GM12878 (cell line): ENCODE data around the gene CCDC3. TPM values are rescaled to one million over a fixed set of nuclear protein-coding genes. Genes with fewer than 3 reads are reported as not detected.

Experiments used
- ATAC-seq: fragments of 200-7000 bp; cut with Tn5 transposase; 3 replicates; pipeline ENCODE4 v1.9.1; 2020; ENCODE audit warnings: mild to moderate bottlenecking, moderate library complexity
- BruUV-seq: library from RNA; stranded (reverse); fragments of 400-500 nt; replicated peaks from 2 replicates; lab custom pipeline; 2021; lab: Mats Ljungman, UMichigan
- CTCF ChIA-PET: fragments of 300-600 bp; sonication (Branson Sonifier 250); formaldehyde crosslinking; extraction: SDS; loops from one replicate; lab custom pipeline; 2021; ENCODE audit warnings: inconsistent platforms; lab: Yijun Ruan, JAX
- POLR2A ChIA-PET: fragments of 350-600 bp; formaldehyde crosslinking; extraction: SDS; loops from one replicate; lab custom pipeline; 2021; ENCODE audit warnings: inconsistent platforms; lab: Charles Lee
- RAD21 ChIA-PET: fragments of 300-600 bp; sonication (Branson Sonifier 250); formaldehyde crosslinking; loops from one replicate; lab custom pipeline; 2023; ENCODE audit warnings: antibody characterized with exemption; ENCODE audit not compliant: unreplicated experiment; lab: Charles Lee
- SMC1A ChIA-PET: fragments of 300-600 bp; sonication (Branson Sonifier 250); formaldehyde crosslinking; loops from one replicate; lab custom pipeline; 2023; ENCODE audit not compliant: unreplicated experiment, uncharacterized antibody; lab: Charles Lee
- DNase-seq: peaks from one replicate; pipeline ENCODE4 v3.0.0-alpha.2; 2011; ENCODE audit warnings: low read depth, low spot score
- FAIRE-seq: peaks from 3 replicates; lab custom pipeline; 2011; peaks lifted over from hg19 to GRCh38; lab: Jason Lieb, UNC
- H2AFZ ChIP-seq: 2 replicates; pipeline ENCODE4 v1.6.0; 2011; ENCODE audit warnings: low read depth, low read length, control low read depth; ENCODE audit not compliant: control insufficient read depth
- H3K27ac ChIP-seq: 2 replicates; pipeline ENCODE4 v1.5.1; 2011; ENCODE audit warnings: control low read depth; ENCODE audit not compliant: control insufficient read depth, insufficient read depth
- H3K27me3 ChIP-seq, 2 experiments: replicated peaks in 1 of 2; 2 replicates each; pipeline versions ENCODE4 v1.6.0 to v1.6.1; 2011; ENCODE audit warnings: low read length in 1 of 2; ENCODE audit not compliant: control insufficient read depth in 2 of 2, insufficient read depth in 2 of 2
- H3K36me3 ChIP-seq, 2 experiments: 2 replicates each; pipeline ENCODE4 v1.5.1; 2011; ENCODE audit warnings: low read length in 1 of 2; ENCODE audit not compliant: control insufficient read depth in 2 of 2, insufficient read depth in 2 of 2
- H3K4me1 ChIP-seq: 2 replicates; pipeline ENCODE4 v1.6.1; 2011; ENCODE audit warnings: mild to moderate bottlenecking, low read length, moderate library complexity, mixed read lengths; ENCODE audit not compliant: control insufficient read depth, insufficient read depth
- H3K4me2 ChIP-seq: 2 replicates; pipeline ENCODE4 v1.6.0; 2011; ENCODE audit warnings: control low read depth; ENCODE audit not compliant: control insufficient read depth, insufficient read depth
- H3K4me3 ChIP-seq: fragments of 200-600 bp; sonication (generic); 2 replicates; pipeline ENCODE4 v1.5.1; 2016
- H3K79me2 ChIP-seq: 2 replicates; pipeline ENCODE4 v1.6.0; 2011; ENCODE audit warnings: low read length; ENCODE audit not compliant: control insufficient read depth, insufficient read depth
- H3K9ac ChIP-seq: 2 replicates; pipeline ENCODE4 v1.8.0; 2011; ENCODE audit warnings: low read length, control low read depth, mixed read lengths; ENCODE audit not compliant: control insufficient read depth, insufficient read depth
- H3K9me3 ChIP-seq: replicated peaks from 3 replicates; pipeline ENCODE4 v1.5.1; 2011; ENCODE audit warnings: mild to moderate bottlenecking, low read length; ENCODE audit not compliant: control insufficient read depth, insufficient read depth
- H4K20me1 ChIP-seq: 2 replicates; pipeline ENCODE4 v1.6.0; 2011; ENCODE audit not compliant: control insufficient read depth, insufficient read depth
- CEBPB ChIP-seq, 2 experiments: fragments of 150-350 bp in 1 of 2; IDR thresholded peaks; 2 replicates each; pipeline ENCODE4 v1.6.1; 2012 to 2014; ENCODE audit warnings: low read depth in 2 of 2, low read length in 2 of 2, borderline replicate concordance in 1 of 2, inconsistent platforms in 1 of 2
- E2F4 ChIP-seq: IDR thresholded peaks from 2 replicates; pipeline ENCODE4 v1.6.1; 2012; ENCODE audit warnings: low read depth, low read length, improper control_type of control experiment
- EP300 ChIP-seq, 2 experiments: fragments of 150-350 bp in 1 of 2; IDR thresholded peaks; 2 replicates each; pipeline ENCODE4 v1.6.1; 2011 to 2012; ENCODE audit warnings: low read depth in 2 of 2, low read length in 2 of 2, borderline replicate concordance in 1 of 2, improper control_type of control experiment in 1 of 2, inconsistent platforms in 1 of 2; ENCODE audit not compliant: control insufficient read depth in 1 of 2
- FOXM1 ChIP-seq: IDR thresholded peaks from 2 replicates; pipeline ENCODE4 v1.6.1; 2012; ENCODE audit warnings: low read depth, mild to moderate bottlenecking, inconsistent platforms, low read length, moderate library complexity
- IRF5 ChIP-seq: fragments of 450-650 bp; IDR thresholded peaks from 2 replicates; pipeline ENCODE4 v1.6.1; 2017; ENCODE audit warnings: borderline replicate concordance
- MYC ChIP-seq: IDR thresholded peaks from 2 replicates; pipeline ENCODE4 v1.6.1; 2011; ENCODE audit warnings: mild to moderate bottlenecking, low read length, moderate library complexity, inconsistent platforms; ENCODE audit not compliant: insufficient read depth, insufficient replicate concordance, insufficient read length, severe bottlenecking
- POLR2AphosphoS2 ChIP-seq: IDR thresholded peaks from 2 replicates; pipeline ENCODE4 v1.6.1; 2011; ENCODE audit warnings: low read depth, mild to moderate bottlenecking, low read length, improper control_type of control experiment, moderate library complexity
- SKIL ChIP-seq: fragments of 450-650 bp; IDR thresholded peaks from 2 replicates; pipeline ENCODE4 v1.6.1; 2017; ENCODE audit warnings: mild to moderate bottlenecking, low read depth, inconsistent platforms; ENCODE audit not compliant: poor library complexity, severe bottlenecking
- SREBF2 ChIP-seq: IDR thresholded peaks from 2 replicates; pipeline ENCODE4 v1.6.1; 2012; ENCODE audit warnings: mild to moderate bottlenecking, low read length
- STAT3 ChIP-seq: IDR thresholded peaks from 2 replicates; pipeline ENCODE4 v1.6.1; 2011; ENCODE audit warnings: low read depth, low read length, improper control_type of control experiment
- TCF12 ChIP-seq: IDR thresholded peaks from 2 replicates; pipeline ENCODE4 v1.6.1; 2011; ENCODE audit warnings: low read depth, mild to moderate bottlenecking, low read length
- USF1 ChIP-seq: IDR thresholded peaks from 2 replicates; pipeline ENCODE4 v1.6.1; 2011; ENCODE audit warnings: borderline replicate concordance, low read depth, mild to moderate bottlenecking, moderate library complexity, mixed read lengths, low read length; ENCODE audit not compliant: insufficient read depth; ENCODE audit errors: extremely low read length
- ZNF24 ChIP-seq: fragments of 450-650 bp; IDR thresholded peaks from 2 replicates; pipeline ENCODE4 v1.6.1; 2017; ENCODE audit warnings: antibody characterized with exemption, mild to moderate bottlenecking
- WGBS: methylation state at CpG from one replicate; pipeline ENCODE4 v1.1.6; 2016; ENCODE audit warnings: low lambda C conversion rate; ENCODE audit not compliant: insufficient replicate concordance, insufficient coverage; ENCODE audit errors: missing lambda C conversion rate; 5-methylcytosine and 5-hydroxymethylcytosine counted together
- in situ Hi-C: fragments of 300-500 bp; cut with MboI; formaldehyde crosslinking; loops from 9 replicates; pipeline ENCODE4 v1.14.3; 2018; ENCODE audit warnings: mixed read lengths
- intact Hi-C: fragments of 100-400 bp; cut with micrococcal nuclease; formaldehyde crosslinking; loops from one replicate; pipeline ENCODE4 v1.14.2; 2022; ENCODE audit not compliant: unreplicated experiment
- polyA plus RNA-seq, 11 experiments: library from polyadenylated mRNA; depleted of rRNA in 4 of 11; unstranded in 6 of 11; stranded (reverse) in 5 of 11; fragments of >200 nt; fragmentation: Nextera tagmentation in 4 of 11; fragmentation: Illumina TruSeq in 1 of 11; extraction: Ambion mirVana in 4 of 11; extraction: Trizol in 1 of 11; gene quantifications; 1 replicate in 1 of 11; 2 replicates in 10 of 11; pipeline versions ENCODE4 v1.2.1 to v1.2.3, GENCODE V29; 2011 to 2016; ENCODE audit warnings: inconsistent platforms in 2 of 11, missing spikeins in 2 of 11, low read depth in 1 of 11
- total RNA-seq, 4 experiments: library from RNA; depleted of rRNA in 3 of 4; stranded (reverse); fragments of >200 nt in 3 of 4; fragmentation: Illumina TruSeq in 1 of 4; extraction: Trizol in 1 of 4; gene quantifications; 2 replicates each; pipeline versions ENCODE4 v1.2.1 to v1.2.3, GENCODE V29; 2013 to 2021
- TF ChIP-seq, protein P1 (sequence below): fragments of 450-650 bp; IDR thresholded peaks from 2 replicates; pipeline ENCODE4 v1.6.1; 2017; ENCODE audit warnings: antibody characterized with exemption, mild to moderate bottlenecking, moderate library complexity

CCDC3 gene
- total and polyA plus RNA-seq, 10 of the 15 experiments (the other 5 are each of a cell fraction or from before 2014, with no cell fraction given) = 0.08 TPM; not detected in 9

GRCh38 chr10:13046851-13047528 lies 45.5 kb upstream of the CCDC3 start:
- CTCF ChIA-PET = interaction anchor here (0.9 kb wide), 1 partner anchor 8 kb away, joined by 4 read pairs; no protein-coding TSS in a partner anchor
- intact Hi-C loops (no loop called here), in situ Hi-C loops (no loop called here)
- H3K9ac ChIP-seq = no peak overlapping the region
- H3K4me1 ChIP-seq = no peaks in the 10 kb centered on the region
- RAD21 ChIA-PET = no interaction called here
- no peak for FAIRE-seq
- H2AFZ ChIP-seq = no peak overlapping the region
- H3K27ac ChIP-seq = no peak overlapping the region
- H3K4me2 ChIP-seq = no peak overlapping the region
- ATAC-seq = no peak
- SMC1A ChIA-PET = no interaction called here
- no peaks in the 10 kb centered on the region for H3K79me2 ChIP-seq
- no peaks in the 10 kb centered on the region for H3K27me3 ChIP-seq
- 60% methylated on average over 6 of the region's 6 CpGs for WGBS
- DNase-seq = no peak
- H3K36me3 ChIP-seq = no peaks in the 10 kb centered on the region
- no peaks in the 10 kb centered on the region for H3K9me3 ChIP-seq
- no peaks in the 10 kb centered on the region for H4K20me1 ChIP-seq
- BruUV-seq = no TSS peak
- no peak overlapping the region for H3K4me3 ChIP-seq
- POLR2A ChIA-PET = interaction anchor here (0.7 kb wide), 1 partner anchor 26 kb away, joined by 3 read pairs; no protein-coding TSS in a partner anchor
- TF ChIP-seq STAT3 (no peak), SREBF2 (no peak), POLR2AphosphoS2 (no peak), CEBPB (IDR thresholded peaks at IDR 0.05; ENCODE audit: borderline replicate concordance in 1 of 2, low read depth in 2 of 2, low read length in 2 of 2) (no peak), ZNF24 (no peak), E2F4 (no peak), FOXM1 (no peak), IRF5 (no peak), SKIL (no peak), EP300 (IDR thresholded peaks at IDR 0.05; ENCODE audit: borderline replicate concordance in 1 of 2, control insufficient read depth in 1 of 2, low read depth in 2 of 2, low read length in 2 of 2) (no peak), USF1 (no peak), TCF12 (no peak), MYC (no peak)
- TF ChIP-seq, protein P1, sequence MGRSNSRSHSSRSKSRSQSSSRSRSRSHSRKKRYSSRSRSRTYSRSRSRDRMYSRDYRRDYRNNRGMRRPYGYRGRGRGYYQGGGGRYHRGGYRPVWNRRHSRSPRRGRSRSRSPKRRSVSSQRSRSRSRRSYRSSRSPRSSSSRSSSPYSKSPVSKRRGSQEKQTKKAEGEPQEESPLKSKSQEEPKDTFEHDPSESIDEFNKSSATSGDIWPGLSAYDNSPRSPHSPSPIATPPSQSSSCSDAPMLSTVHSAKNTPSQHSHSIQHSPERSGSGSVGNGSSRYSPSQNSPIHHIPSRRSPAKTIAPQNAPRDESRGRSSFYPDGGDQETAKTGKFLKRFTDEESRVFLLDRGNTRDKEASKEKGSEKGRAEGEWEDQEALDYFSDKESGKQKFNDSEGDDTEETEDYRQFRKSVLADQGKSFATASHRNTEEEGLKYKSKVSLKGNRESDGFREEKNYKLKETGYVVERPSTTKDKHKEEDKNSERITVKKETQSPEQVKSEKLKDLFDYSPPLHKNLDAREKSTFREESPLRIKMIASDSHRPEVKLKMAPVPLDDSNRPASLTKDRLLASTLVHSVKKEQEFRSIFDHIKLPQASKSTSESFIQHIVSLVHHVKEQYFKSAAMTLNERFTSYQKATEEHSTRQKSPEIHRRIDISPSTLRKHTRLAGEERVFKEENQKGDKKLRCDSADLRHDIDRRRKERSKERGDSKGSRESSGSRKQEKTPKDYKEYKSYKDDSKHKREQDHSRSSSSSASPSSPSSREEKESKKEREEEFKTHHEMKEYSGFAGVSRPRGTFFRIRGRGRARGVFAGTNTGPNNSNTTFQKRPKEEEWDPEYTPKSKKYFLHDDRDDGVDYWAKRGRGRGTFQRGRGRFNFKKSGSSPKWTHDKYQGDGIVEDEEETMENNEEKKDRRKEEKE = no peak
